ENCODE results near the gene TRIM25.

DNA sequence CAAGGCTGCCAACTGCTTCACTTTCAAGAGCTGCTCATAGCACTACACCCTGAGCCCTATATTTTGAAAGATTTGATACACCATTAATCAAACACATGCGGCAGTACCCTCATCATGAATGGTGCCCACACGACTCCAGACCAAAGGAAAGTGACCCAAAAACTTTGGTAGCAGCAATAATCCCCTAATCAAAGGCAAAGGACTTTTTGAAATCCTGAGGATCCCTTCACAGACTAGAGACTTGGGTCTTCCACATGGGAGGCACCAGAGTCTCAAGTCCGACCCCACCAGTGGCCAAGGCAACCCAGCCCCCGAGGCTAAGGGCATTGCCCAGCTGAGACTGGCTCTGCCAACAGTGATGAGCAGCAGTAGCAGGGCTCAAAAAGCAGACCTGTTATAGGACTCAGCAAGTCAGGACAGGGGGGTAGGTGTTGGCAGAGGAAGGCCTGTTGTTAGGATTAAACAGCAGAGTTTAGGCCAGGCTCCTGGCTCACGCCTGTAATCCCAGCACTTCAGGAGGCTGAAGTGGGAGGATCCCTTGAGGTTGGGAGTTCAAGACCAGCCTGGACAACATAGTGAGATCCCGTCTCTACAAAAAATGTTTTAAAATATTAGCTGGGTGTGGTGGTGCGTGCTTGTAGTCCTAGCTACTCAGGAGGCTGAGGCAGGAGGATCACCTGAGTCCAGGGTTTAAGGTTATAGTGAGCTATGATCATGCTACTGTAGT is 3.2 kb downstream of the TRIM25 start:
- no peak for TF ChIP-seq EZH2 (IDR thresholded peaks at IDR 0.05; ENCODE audit: borderline replicate concordance)
- TF ChIP-seq, protein P1, sequence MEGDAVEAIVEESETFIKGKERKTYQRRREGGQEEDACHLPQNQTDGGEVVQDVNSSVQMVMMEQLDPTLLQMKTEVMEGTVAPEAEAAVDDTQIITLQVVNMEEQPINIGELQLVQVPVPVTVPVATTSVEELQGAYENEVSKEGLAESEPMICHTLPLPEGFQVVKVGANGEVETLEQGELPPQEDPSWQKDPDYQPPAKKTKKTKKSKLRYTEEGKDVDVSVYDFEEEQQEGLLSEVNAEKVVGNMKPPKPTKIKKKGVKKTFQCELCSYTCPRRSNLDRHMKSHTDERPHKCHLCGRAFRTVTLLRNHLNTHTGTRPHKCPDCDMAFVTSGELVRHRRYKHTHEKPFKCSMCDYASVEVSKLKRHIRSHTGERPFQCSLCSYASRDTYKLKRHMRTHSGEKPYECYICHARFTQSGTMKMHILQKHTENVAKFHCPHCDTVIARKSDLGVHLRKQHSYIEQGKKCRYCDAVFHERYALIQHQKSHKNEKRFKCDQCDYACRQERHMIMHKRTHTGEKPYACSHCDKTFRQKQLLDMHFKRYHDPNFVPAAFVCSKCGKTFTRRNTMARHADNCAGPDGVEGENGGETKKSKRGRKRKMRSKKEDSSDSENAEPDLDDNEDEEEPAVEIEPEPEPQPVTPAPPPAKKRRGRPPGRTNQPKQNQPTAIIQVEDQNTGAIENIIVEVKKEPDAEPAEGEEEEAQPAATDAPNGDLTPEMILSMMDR (IDR thresholded peaks at IDR 0.05; ENCODE audit: poor library complexity): no peak
